Effector memory CD8-positive, alpha-beta T cell (primary cell): ENCODE data around the gene SORT1.

Experiments used
- ATAC-seq: fragments of 150-1000 bp; cut with Tn5 transposase; replicated peaks from 2 replicates; pipeline ENCODE4 v1.10.0; 2021; ENCODE audit warnings: mild to moderate bottlenecking, moderate library complexity
- DNase-seq, 3 experiments: peaks; one replicate each; pipeline ENCODE4 v3.0.0; 2021
- H3K27ac Mint-ChIP-seq, 2 donors: one replicate each; pipeline ENCODE4 v1.8.0; 2022; ENCODE audit warnings: mild to moderate bottlenecking in 2 of 2, mixed read lengths in 2 of 2, moderate library complexity in 2 of 2
- H3K27me3 Mint-ChIP-seq, 2 donors: one replicate each; pipeline ENCODE4 v1.8.0; 2022; ENCODE audit warnings: mixed read lengths in 2 of 2
- H3K36me3 Mint-ChIP-seq: one replicate; pipeline ENCODE4 v1.8.0; 2022; ENCODE audit warnings: mild to moderate bottlenecking, moderate library complexity, mixed read lengths; ENCODE audit not compliant: insufficient read depth
- H3K4me1 Mint-ChIP-seq, 2 donors: one replicate each; pipeline ENCODE4 v1.8.0; 2022; ENCODE audit warnings: low read depth in 2 of 2, mixed read lengths in 2 of 2
- H3K4me3 Mint-ChIP-seq, 2 donors: one replicate each; pipeline ENCODE4 v1.8.0; 2022; ENCODE audit warnings: mild to moderate bottlenecking in 2 of 2, mixed read lengths in 2 of 2, moderate library complexity in 2 of 2
- H3K9me3 Mint-ChIP-seq, 2 donors: one replicate each; pipeline ENCODE4 v1.8.0; 2022; ENCODE audit warnings: mixed read lengths in 2 of 2

Gene SORT1

GRCh38 chr1:109393617-109394233, 4.0 kb downstream of the SORT1 start:
- Mint-ChIP-seq H3K36me3 (peaks cover 3% of the 10 kb centered on the region), H3K27me3 (peaks cover 62 to 74% of the 10 kb centered on the region in 2 donors), H3K4me1 (peaks cover 7 to 9% of the 10 kb centered on the region in 2 donors), H3K27ac (no peak overlapping the region), H3K9me3 (no peaks in the 10 kb centered on the region), H3K4me3 (no peak overlapping the region)
- ATAC-seq, result no peak
- DNase-seq, result no peak

- H3K36me3 Mint-ChIP-seq, result peaks cover 2% of the 10 kb centered on the region
- no peak overlapping the region for H3K4me3 Mint-ChIP-seq
- H3K27me3 Mint-ChIP-seq, result peaks cover 64 to 70% of the 10 kb centered on the region in 2 donors
Measured at GRCh38 chr1:109392788-109393616, 4.7 kb downstream of the SORT1 start.

DNA sequence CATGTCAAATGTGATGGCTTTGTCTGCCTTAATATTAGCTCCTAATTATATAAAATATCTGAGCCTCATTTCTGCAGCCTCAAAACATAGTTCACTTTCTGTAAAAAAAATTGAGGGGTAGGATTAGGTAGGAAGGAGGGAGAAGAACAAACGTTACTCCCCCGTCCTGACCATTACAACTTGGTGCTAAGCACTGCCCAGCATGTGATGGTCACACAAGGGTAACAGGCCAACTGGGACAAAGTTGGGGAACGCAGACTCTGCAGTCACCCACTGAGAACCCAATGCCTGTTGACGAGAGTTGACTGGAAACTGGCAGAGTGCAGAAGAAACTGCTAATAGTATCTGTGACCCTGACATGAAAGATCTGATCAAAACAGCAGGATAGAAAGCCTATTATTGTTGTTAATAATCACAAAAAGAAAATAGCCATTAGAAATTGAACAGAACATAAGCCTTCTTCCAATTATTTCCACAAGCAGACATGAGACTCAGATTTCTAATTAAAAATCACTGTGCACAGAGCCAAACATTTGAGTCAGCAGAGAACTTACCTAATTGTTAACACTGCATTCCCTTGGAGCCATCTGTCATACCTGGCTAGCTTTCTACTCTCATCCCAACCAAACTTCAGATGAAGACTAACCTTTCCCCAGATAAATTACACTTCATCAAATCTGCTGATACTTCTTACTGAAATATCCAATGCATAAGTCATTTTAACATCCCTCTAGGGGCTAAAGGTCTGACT, 5.5 kb downstream of the SORT1 start:
- Mint-ChIP-seq H3K36me3 (no peaks in the 10 kb centered on the region), H3K27me3 (peaks cover 64 to 68% of the 10 kb centered on the region in 2 donors), H3K4me1 (peaks cover 0 to 3% of the 10 kb centered on the region in 2 donors), H3K4me3 (no peak overlapping the region), H3K9me3 (no peaks in the 10 kb centered on the region), H3K27ac (no peak overlapping the region)
- ATAC-seq (no peak), DNase-seq (no peak)

More at GRCh38 chr1:109392788-109393616, 4.7 kb downstream of the SORT1 start:
- Mint-ChIP-seq H3K4me1 (peaks cover 2 to 5% of the 10 kb centered on the region in 2 donors), H3K9me3 (no peaks in the 10 kb centered on the region), H3K27ac (no peak overlapping the region)
- DNase-seq (no peak), ATAC-seq (no peak)

DNA sequence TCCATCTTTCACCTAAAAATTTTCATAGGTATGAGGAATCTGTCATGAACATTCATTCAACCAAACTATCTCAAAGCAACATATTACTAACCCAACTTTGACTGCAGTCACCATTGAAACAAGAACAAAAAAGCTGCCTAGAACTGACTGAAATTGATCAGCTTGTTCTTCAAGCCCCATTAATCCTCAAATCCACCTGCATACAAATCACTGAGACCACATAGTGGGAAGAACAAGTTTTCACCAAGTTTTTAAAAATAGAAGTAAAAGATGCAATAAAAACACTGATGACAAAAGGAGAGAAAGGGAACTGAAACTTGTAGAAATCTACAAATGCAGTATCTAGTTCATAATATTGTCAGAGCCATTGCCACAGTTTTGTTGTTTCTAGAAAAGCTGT, 6.1 kb downstream of the SORT1 start:
- no peak for ATAC-seq
- no peaks in the 10 kb centered on the region for H3K36me3 Mint-ChIP-seq
- H3K9me3 Mint-ChIP-seq, result no peaks in the 10 kb centered on the region
- peaks cover 58 to 62% of the 10 kb centered on the region in 2 donors for H3K27me3 Mint-ChIP-seq
- H3K4me1 Mint-ChIP-seq, result no peaks in the 10 kb centered on the region
- no peak for DNase-seq
- no peak overlapping the region for H3K4me3 Mint-ChIP-seq
- no peak overlapping the region for H3K27ac Mint-ChIP-seq

GRCh38 chr1:109391157-109391556, 6.6 kb downstream of the SORT1 start:
- Mint-ChIP-seq H3K9me3 (no peaks in the 10 kb centered on the region), H3K4me3 (no peak overlapping the region), H3K27ac (no peak overlapping the region), H3K36me3 (no peaks in the 10 kb centered on the region), H3K4me1 (no peaks in the 10 kb centered on the region), H3K27me3 (peaks cover 53 to 57% of the 10 kb centered on the region in 2 donors)
- no peak for DNase-seq
- ATAC-seq, result no peak

DNA sequence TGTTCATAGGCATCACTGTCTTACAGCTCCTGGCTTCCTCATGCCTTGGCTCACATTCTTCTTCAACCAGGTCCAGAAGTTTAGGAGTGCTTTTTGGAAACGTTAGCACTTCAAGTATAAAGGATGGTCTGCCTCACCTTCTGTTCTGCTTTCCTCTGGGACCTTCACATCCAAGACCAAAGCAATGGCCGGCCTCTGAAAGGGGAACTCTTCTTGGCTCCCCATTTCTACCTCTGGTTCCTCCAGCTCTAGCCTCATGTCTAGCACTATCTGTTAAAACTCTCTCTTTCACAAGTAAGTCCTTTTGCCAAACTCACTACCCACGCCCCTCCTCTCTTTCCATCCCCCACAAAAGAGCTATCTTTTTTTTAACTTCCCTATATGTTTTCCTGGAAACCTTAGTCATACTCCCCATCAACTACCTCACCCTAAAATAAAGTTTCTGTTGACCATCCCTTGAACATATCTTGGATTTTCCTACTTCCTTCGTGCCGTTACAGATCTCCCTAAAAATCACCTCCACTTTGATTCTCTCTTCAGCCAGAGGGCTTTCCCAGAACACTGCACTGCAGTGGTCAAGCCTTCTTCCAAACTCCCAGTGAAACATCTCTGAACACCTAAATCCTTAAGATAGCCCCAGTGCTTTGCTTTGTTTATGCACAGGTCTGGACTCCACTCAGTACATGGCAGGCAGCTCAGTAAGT, 7.9 kb downstream of the SORT1 start:
- no peak overlapping the region for H3K27ac Mint-ChIP-seq
- DNase-seq, result no peak
- ATAC-seq, result no peak
- H3K36me3 Mint-ChIP-seq, result no peaks in the 10 kb centered on the region
- H3K9me3 Mint-ChIP-seq, result no peaks in the 10 kb centered on the region
- H3K4me3 Mint-ChIP-seq, result no peak overlapping the region
- H3K27me3 Mint-ChIP-seq, result peaks cover 40 to 44% of the 10 kb centered on the region in 2 donors
- no peaks in the 10 kb centered on the region for H3K4me1 Mint-ChIP-seq

- DNase-seq (no peak), ATAC-seq (no peak)
- Mint-ChIP-seq H3K4me3 (no peak overlapping the region), H3K36me3 (no peaks in the 10 kb centered on the region), H3K4me1 (no peaks in the 10 kb centered on the region), H3K9me3 (no peaks in the 10 kb centered on the region), H3K27ac (no peak overlapping the region), H3K27me3 (peaks cover 32 to 36% of the 10 kb centered on the region in 2 donors)
Measured at GRCh38 chr1:109388884-109389637, 8.7 kb downstream of the SORT1 start.

DNA sequence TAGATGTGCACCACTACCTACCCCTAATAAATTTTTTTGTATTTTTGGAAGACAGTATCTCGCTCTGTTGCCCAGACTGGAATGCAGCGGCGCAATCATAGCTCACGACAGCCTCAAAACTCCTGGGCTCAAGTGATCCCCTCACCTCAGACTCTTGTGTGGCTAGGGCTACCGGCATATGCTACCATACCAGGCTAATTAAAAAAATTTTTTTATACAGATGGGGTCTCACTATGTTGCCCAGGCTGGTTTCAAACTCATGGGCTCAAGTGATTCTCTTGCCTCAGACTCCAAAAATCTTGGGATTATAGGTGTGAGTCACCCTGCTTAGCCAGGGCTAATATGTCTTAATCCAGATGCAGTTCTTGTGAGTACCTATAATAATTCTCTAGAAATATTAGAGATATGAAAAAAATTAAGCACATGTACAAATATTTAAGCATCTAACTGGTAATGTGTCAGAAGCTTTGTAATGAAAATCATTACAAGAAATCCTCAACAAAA, 9.5 kb downstream of the SORT1 start:
- Mint-ChIP-seq H3K27ac (no peak overlapping the region), H3K4me1 (no peaks in the 10 kb centered on the region), H3K27me3 (peaks cover 24 to 33% of the 10 kb centered on the region in 2 donors), H3K4me3 (no peak overlapping the region), H3K9me3 (no peaks in the 10 kb centered on the region), H3K36me3 (no peaks in the 10 kb centered on the region)
- ATAC-seq, result no peak
- DNase-seq, result no peak

DNA sequence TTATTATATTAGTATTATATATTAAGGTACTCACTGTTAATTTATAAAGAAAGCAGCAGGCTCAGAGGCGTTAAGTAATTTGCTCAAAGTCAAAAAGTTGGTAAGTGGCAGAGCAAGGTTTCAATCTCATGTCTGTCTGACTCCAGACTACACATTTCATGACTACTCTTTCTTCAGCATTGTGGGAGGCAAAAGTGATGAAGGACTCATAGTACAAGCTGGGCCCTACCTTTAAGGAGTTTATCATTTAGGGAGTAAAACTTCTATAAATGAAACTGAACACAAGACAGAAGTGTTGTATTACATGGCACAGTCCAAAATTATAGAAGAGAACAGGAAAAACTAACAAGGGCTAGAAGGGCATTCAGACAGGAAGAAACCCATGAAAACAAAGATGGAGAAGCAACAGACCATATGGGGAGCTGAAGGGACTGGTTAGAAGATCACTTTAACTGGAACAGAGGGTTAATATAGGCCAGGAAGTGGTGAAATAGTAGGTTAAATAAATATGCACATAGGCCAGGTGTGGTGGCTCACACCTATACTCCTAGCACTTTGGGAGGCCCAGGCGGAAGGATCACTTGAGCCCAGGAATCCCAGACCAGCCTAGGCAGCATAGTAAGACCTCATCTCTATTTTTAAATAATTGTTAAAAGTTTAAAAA, 11.5 kb downstream of the SORT1 start:
- Mint-ChIP-seq H3K4me1 (no peaks in the 10 kb centered on the region), H3K36me3 (no peaks in the 10 kb centered on the region), H3K9me3 (no peaks in the 10 kb centered on the region), H3K27ac (no peak overlapping the region), H3K4me3 (no peak overlapping the region), H3K27me3 (peaks cover 16 to 21% of the 10 kb centered on the region in 2 donors)
- ATAC-seq (no peak), DNase-seq (no peak)

DNA sequence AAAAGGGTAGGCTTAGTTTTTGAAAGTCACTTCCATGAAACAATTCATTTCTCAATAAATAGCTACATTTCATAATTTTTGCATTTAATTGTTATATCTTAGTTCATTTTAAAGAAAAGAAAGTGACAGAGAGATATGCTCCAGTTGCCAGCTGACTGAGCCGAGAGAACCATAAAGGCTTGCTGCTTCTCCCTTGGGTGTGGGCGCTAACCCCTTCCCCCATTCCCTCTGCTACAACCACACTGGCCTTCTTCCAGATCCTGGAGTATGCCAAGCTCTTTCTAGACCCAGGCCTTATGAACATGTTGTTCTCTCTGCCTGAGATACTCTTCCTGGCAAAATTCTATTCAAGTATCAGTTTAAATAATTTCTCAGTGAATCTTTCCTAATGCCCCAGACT, 12.3 kb downstream of the SORT1 start:
- no peak overlapping the region for H3K27ac Mint-ChIP-seq
- DNase-seq (no peak), ATAC-seq (no peak)
- no peaks in the 10 kb centered on the region for H3K36me3 Mint-ChIP-seq
- H3K27me3 Mint-ChIP-seq, result peaks cover 16 to 19% of the 10 kb centered on the region in 2 donors
- no peak overlapping the region for H3K4me3 Mint-ChIP-seq
- no peaks in the 10 kb centered on the region for H3K9me3 Mint-ChIP-seq
- no peaks in the 10 kb centered on the region for H3K4me1 Mint-ChIP-seq

GRCh38 chr1:109383854-109384253, 13.9 kb downstream of the SORT1 start:
- Mint-ChIP-seq H3K9me3 (no peaks in the 10 kb centered on the region), H3K4me3 (no peak overlapping the region), H3K4me1 (no peaks in the 10 kb centered on the region), H3K27ac (no peak overlapping the region), H3K27me3 (peaks cover 3 to 4% of the 10 kb centered on the region in 2 donors), H3K36me3 (no peaks in the 10 kb centered on the region)
- DNase-seq, result no peak
- no peak for ATAC-seq

DNA sequence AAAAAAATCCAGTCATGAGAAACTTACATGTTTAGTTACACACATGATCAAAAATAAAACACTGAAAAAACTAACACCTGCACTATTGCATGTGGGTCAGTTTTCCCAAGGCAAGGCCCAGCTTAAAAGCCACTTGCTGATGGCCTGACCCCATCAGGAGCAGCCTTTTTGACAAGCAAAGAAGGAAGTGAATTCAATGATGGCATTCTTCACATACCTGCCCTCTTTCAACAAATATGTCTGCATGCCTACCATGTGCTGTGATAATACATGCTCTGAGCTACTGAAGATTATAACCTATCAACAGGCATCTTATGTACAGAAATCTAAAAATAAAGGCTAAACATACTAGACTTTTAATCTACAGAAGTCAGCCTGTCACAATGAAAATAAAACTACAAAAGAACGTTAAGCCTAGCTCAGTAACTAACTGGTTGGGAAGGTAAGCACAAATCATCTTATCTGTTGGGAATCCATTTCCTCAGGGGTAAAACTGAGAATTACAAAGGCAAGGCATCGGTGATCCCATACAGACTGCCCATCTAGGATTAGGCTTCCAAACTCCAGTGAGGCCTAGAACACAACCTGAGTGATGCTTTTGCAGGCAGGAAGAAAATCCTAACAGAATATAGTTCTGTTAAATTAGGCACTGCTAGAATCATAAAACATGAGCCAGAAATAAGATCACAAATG, 14.5 kb downstream of the SORT1 start:
- no peaks in the 10 kb centered on the region for H3K9me3 Mint-ChIP-seq
- H3K36me3 Mint-ChIP-seq, result no peaks in the 10 kb centered on the region
- no peak for ATAC-seq
- H3K4me1 Mint-ChIP-seq, result no peaks in the 10 kb centered on the region
- no peaks in the 10 kb centered on the region for H3K27me3 Mint-ChIP-seq
- no peak for DNase-seq
- H3K27ac Mint-ChIP-seq, result no peak overlapping the region
- H3K4me3 Mint-ChIP-seq, result no peak overlapping the region
